HCT116 (cell line): ENCODE results near the gene NTRK3. TPM values are rescaled to one million over a fixed set of nuclear protein-coding genes. Genes with fewer than 3 reads are reported as not detected.
A peak's percentile ranks its signal among the peaks of the same experiment; 100 is the strongest.

ENCODE experiments used
- ATAC-seq: fragments of 200-7000 bp; cut with Tn5 transposase; 2 replicates; pipeline ENCODE4 v1.9.1; 2020; ENCODE audit warnings: mild to moderate bottlenecking, moderate library complexity
- BruUV-seq: library from RNA; stranded (reverse); fragments of 400-500 nt; replicated peaks from 2 replicates; lab custom pipeline; 2021; lab: Mats Ljungman, UMichigan
- CTCF ChIA-PET: fragments of 300-600 bp; sonication (Branson Sonifier 250); formaldehyde crosslinking; loops from one replicate; lab custom pipeline; 2021; ENCODE audit warnings: antibody characterized with exemption; lab: Charles Lee
- POLR2A ChIA-PET: fragments of 300-600, 350-600 bp; sonication (Branson Sonifier 250); formaldehyde crosslinking; loops from one replicate; lab custom pipeline; 2021; ENCODE audit warnings: antibody characterized with exemption; lab: Charles Lee
- RAD21 ChIA-PET, 2 experiments: fragments of 300-600 bp; sonication (Branson Sonifier 250); formaldehyde crosslinking; loops; one replicate each; lab custom pipeline; 2023; ENCODE audit warnings: low total read pairs in 2 of 2; ENCODE audit not compliant: uncharacterized antibody in 2 of 2, unreplicated experiment in 2 of 2, low non-redundant PET in 1 of 2; lab: Charles Lee
- DNase-seq: peaks from one replicate; pipeline ENCODE4 v3.0.0-alpha.2; 2010; ENCODE audit warnings: low read depth, low spot score
- H2AFZ ChIP-seq: fragments of 200-600 bp; shearing (Covaris generic), sonication (generic); 2 replicates; pipeline ENCODE4 v1.6.1; 2017; ENCODE audit warnings: low read depth, mixed run types, mixed read lengths, antibody characterized with exemption, low read length; ENCODE audit not compliant: poor library complexity, severe bottlenecking
- H3K27ac ChIP-seq: 2 replicates; pipeline ENCODE4 v1.5.1; 2012; ENCODE audit warnings: low read depth, low read length
- H3K27me3 ChIP-seq: fragments of 200-600 bp; sonication (generic); 2 replicates; pipeline ENCODE4 v1.6.1; 2016; ENCODE audit warnings: mixed run types, low read length, mixed read lengths; ENCODE audit not compliant: insufficient read depth
- H3K36me3 ChIP-seq, 2 experiments: fragments of 200-500 bp in 1 of 2; fragments of 200-600 bp in 1 of 2; sonication (Bioruptor generic) in 1 of 2; sonication (generic) in 1 of 2; 2 replicates each; pipeline versions ENCODE4 v1.5.1 to v1.6.1; 2014 to 2016; ENCODE audit warnings: low read length in 2 of 2, inconsistent platforms in 1 of 2, mixed read lengths in 1 of 2, mixed run types in 1 of 2; ENCODE audit not compliant: insufficient read depth in 2 of 2, control insufficient read depth in 1 of 2
- H3K4me1 ChIP-seq, 2 experiments: fragments of 200-600 bp in 1 of 2; sonication (generic) in 1 of 2; 2 replicates each; pipeline versions ENCODE4 v1.5.1 to v1.6.1; 2012 to 2017; ENCODE audit warnings: low read length in 2 of 2, inconsistent platforms in 1 of 2, mild to moderate bottlenecking in 1 of 2, mixed read lengths in 1 of 2, mixed run types in 1 of 2, moderate library complexity in 1 of 2; ENCODE audit not compliant: insufficient read depth in 2 of 2, control insufficient read depth in 1 of 2
- H3K4me2 ChIP-seq: fragments of 200-600 bp; sonication (generic); 2 replicates; pipeline ENCODE4 v1.6.1; 2017; ENCODE audit warnings: mixed run types, low read length, mixed read lengths
- H3K4me3 ChIP-seq, 2 experiments: fragments of 200-600 bp in 1 of 2; sonication (generic) in 1 of 2; replicated peaks in 1 of 2; 2 replicates each; pipeline ENCODE4 v1.5.1; 2011 to 2016; ENCODE audit warnings: low read length in 2 of 2, control low read depth in 1 of 2, low read depth in 1 of 2, mild to moderate bottlenecking in 1 of 2, mixed read lengths in 1 of 2, mixed run types in 1 of 2
- H3K79me2 ChIP-seq: fragments of 200-600 bp; sonication (generic); 2 replicates; pipeline ENCODE4 v1.6.1; 2017; ENCODE audit warnings: mild to moderate bottlenecking, mixed run types, low read length, moderate library complexity, mixed read lengths; ENCODE audit not compliant: insufficient read depth
- H3K9ac ChIP-seq: fragments of 200-600 bp; sonication (generic); 2 replicates; pipeline ENCODE4 v1.6.1; 2016; ENCODE audit warnings: low read length, mixed read lengths
- H3K9me2 ChIP-seq: fragments of 200-600 bp; sonication (generic), shearing (Covaris generic); 2 replicates; pipeline ENCODE4 v1.6.1; 2017; ENCODE audit warnings: mixed run types, mild to moderate bottlenecking, moderate library complexity; ENCODE audit not compliant: insufficient read depth
- H3K9me3 ChIP-seq, 2 experiments: fragments of 200-500 bp in 1 of 2; fragments of 200-600 bp in 1 of 2; sonication (Bioruptor generic) in 1 of 2; sonication (generic) in 1 of 2; 2 replicates each; pipeline ENCODE4 v1.6.1; 2014 to 2017; ENCODE audit warnings: low read length in 2 of 2, mixed read lengths in 2 of 2, inconsistent platforms in 1 of 2, low read depth in 1 of 2, mild to moderate bottlenecking in 1 of 2, mixed run types in 1 of 2, moderate library complexity in 1 of 2; ENCODE audit not compliant: control insufficient read depth in 1 of 2, insufficient read depth in 1 of 2
- H4K20me1 ChIP-seq: fragments of 200-600 bp; sonication (generic), shearing (Covaris generic); 2 replicates; pipeline ENCODE4 v1.6.1; 2017; ENCODE audit warnings: mixed run types, mild to moderate bottlenecking, moderate library complexity; ENCODE audit not compliant: insufficient read depth
- ATF3 ChIP-seq: IDR thresholded peaks from 2 replicates; pipeline ENCODE4 v1.6.1; 2012
- CTCF ChIP-seq, 3 experiments: fragments of 200-600 bp in 1 of 3; sonication (generic) in 1 of 3; IDR thresholded peaks in 2 of 3; conservative IDR thresholded peaks in 1 of 3; 2 replicates each; pipeline ENCODE4 v1.5.1; 2012 to 2017; ENCODE audit warnings: low read depth in 2 of 3, low read length in 2 of 3, antibody characterized with exemption in 1 of 3, borderline replicate concordance in 1 of 3, control low read depth in 1 of 3, mild to moderate bottlenecking in 1 of 3, mixed read lengths in 1 of 3, mixed run types in 1 of 3, moderate library complexity in 1 of 3; ENCODE audit not compliant: insufficient read depth in 1 of 3
- EGR1 ChIP-seq: IDR thresholded peaks from 2 replicates; pipeline ENCODE4 v1.6.1; 2012; ENCODE audit warnings: low read depth
- FOSL1 ChIP-seq: IDR thresholded peaks from 2 replicates; pipeline ENCODE4 v1.6.1; 2012; ENCODE audit warnings: low read depth
- POLR2AphosphoS5 ChIP-seq: IDR thresholded peaks from 2 replicates; pipeline ENCODE4 v1.6.1; 2011; ENCODE audit warnings: mild to moderate bottlenecking, low read depth, low read length, moderate library complexity
- SP1 ChIP-seq: IDR thresholded peaks from 2 replicates; pipeline ENCODE4 v1.6.1; 2012; ENCODE audit warnings: low read depth
- SRF ChIP-seq: IDR thresholded peaks from 2 replicates; pipeline ENCODE4 v1.6.1; 2012; ENCODE audit warnings: low read depth
- ZNF274 ChIP-seq: fragments of 200-500 bp; sonication (Bioruptor generic); IDR thresholded peaks from 2 replicates; pipeline ENCODE4 v1.6.1; 2014; ENCODE audit warnings: mild to moderate bottlenecking, low read depth, low read length, inconsistent platforms
- intact Hi-C: fragments of 100-400 bp; cut with micrococcal nuclease; formaldehyde crosslinking; loops from 2 replicates; pipeline ENCODE4 v1.10.0; 2022
- total RNA-seq: library from RNA; stranded (reverse); gene quantifications from one replicate; pipeline ENCODE4 v1.2.1, GENCODE V29; 2021; ENCODE audit not compliant: unreplicated experiment
- TF ChIP-seq, protein P1 (sequence below): IDR thresholded peaks from 2 replicates; pipeline ENCODE4 v1.6.1; 2012
- TF ChIP-seq, protein P2 (sequence below): IDR thresholded peaks from 2 replicates; pipeline ENCODE4 v1.6.1; 2012; ENCODE audit warnings: low read depth

Gene NTRK3
- total RNA-seq, 1 experiment from 2014 or later: not detected

GRCh38 chr15:88241060-88241459 is 15.5 kb downstream of the NTRK3 start:
- no peak overlapping the region for H3K4me3 ChIP-seq
- H3K4me1 ChIP-seq: no peaks in the 10 kb centered on the region
- no peak for DNase-seq
- H3K9me3 ChIP-seq: no peaks in the 10 kb centered on the region
- ChIA-PET CTCF (no interaction called here), RAD21 (no interaction called here), POLR2A (no interaction called here)
- intact Hi-C loops: loop anchor here (10.0 kb wide), 1 partner anchor 594 kb away; no protein-coding TSS in a partner anchor
- ATAC-seq: peak; percentile 45; the same call in 1 of the 2 replicates
- H3K4me2 ChIP-seq: no peak overlapping the region
- no peaks in the 10 kb centered on the region for H3K9me2 ChIP-seq
- no peaks in the 10 kb centered on the region for H3K36me3 ChIP-seq
- H3K79me2 ChIP-seq: no peaks in the 10 kb centered on the region
- H2AFZ ChIP-seq: no peak overlapping the region
- TF ChIP-seq CTCF (IDR thresholded peaks at IDR 0.05 in 2 of 3, conservative IDR thresholded peaks at IDR 0.05 in 1 of 3; ENCODE audit: borderline replicate concordance in 1 of 3, insufficient read depth in 1 of 3, low read depth in 2 of 3, low read length in 2 of 3) (peak in 1 of 3 experiments; percentile 39; a peak in 2 of 6 replicates), ZNF274 (no peak)
- H3K9ac ChIP-seq: no peak overlapping the region
- H3K27ac ChIP-seq: no peak overlapping the region
- no peaks in the 10 kb centered on the region; the same call in 1 of the 2 replicates for H3K27me3 ChIP-seq
- BruUV-seq: no TSS peak
- H4K20me1 ChIP-seq: no peaks in the 10 kb centered on the region

DNA sequence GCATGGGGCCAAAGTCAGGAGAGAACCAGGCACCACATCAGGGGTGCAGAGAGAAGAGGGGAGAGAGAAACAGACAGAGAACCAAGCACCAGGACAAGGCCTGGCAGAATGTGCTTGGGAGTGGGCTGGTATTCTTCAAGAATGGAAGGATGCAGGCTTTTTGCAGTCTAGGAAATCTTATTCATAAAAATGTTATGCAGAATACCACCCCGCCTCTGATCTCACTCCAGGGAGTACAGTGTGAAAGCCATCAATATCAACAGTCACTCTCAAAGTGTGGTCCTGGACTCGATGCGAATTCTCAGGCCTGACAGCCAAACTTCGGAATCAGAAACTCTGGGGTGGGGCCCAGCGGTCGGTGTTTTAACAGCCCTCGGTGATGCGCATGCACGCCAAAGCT is 16.9 kb downstream of the NTRK3 start:
- no peak overlapping the region for H2AFZ ChIP-seq
- intact Hi-C loops: no loop called here
- no peaks in the 10 kb centered on the region for H3K9me2 ChIP-seq
- ChIA-PET POLR2A (interaction anchor here (1.0 kb wide), 1 partner anchor 211 kb away, joined by 4 read pairs; no protein-coding TSS in a partner anchor), CTCF (no interaction called here), RAD21 (no interaction called here)
- no peaks in the 10 kb centered on the region for H3K9me3 ChIP-seq
- no peaks in the 10 kb centered on the region for H3K36me3 ChIP-seq
- no peak overlapping the region for H3K4me2 ChIP-seq
- H4K20me1 ChIP-seq: no peaks in the 10 kb centered on the region
- no peaks in the 10 kb centered on the region for H3K79me2 ChIP-seq
- DNase-seq (no peak), ATAC-seq (no peak)
- no peak overlapping the region for H3K9ac ChIP-seq
- no peak overlapping the region for H3K4me3 ChIP-seq
- no TSS peak for BruUV-seq
- TF ChIP-seq FOSL1: no peak
- no peak for TF ChIP-seq ZNF274
- TF ChIP-seq ATF3: no peak
- TF ChIP-seq, protein P1, sequence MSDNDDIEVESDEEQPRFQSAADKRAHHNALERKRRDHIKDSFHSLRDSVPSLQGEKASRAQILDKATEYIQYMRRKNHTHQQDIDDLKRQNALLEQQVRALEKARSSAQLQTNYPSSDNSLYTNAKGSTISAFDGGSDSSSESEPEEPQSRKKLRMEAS: no peak
- TF ChIP-seq EGR1: no peak
- TF ChIP-seq POLR2AphosphoS5: no peak
- TF ChIP-seq SP1: no peak
- TF ChIP-seq SRF: no peak
- TF ChIP-seq, protein P2, sequence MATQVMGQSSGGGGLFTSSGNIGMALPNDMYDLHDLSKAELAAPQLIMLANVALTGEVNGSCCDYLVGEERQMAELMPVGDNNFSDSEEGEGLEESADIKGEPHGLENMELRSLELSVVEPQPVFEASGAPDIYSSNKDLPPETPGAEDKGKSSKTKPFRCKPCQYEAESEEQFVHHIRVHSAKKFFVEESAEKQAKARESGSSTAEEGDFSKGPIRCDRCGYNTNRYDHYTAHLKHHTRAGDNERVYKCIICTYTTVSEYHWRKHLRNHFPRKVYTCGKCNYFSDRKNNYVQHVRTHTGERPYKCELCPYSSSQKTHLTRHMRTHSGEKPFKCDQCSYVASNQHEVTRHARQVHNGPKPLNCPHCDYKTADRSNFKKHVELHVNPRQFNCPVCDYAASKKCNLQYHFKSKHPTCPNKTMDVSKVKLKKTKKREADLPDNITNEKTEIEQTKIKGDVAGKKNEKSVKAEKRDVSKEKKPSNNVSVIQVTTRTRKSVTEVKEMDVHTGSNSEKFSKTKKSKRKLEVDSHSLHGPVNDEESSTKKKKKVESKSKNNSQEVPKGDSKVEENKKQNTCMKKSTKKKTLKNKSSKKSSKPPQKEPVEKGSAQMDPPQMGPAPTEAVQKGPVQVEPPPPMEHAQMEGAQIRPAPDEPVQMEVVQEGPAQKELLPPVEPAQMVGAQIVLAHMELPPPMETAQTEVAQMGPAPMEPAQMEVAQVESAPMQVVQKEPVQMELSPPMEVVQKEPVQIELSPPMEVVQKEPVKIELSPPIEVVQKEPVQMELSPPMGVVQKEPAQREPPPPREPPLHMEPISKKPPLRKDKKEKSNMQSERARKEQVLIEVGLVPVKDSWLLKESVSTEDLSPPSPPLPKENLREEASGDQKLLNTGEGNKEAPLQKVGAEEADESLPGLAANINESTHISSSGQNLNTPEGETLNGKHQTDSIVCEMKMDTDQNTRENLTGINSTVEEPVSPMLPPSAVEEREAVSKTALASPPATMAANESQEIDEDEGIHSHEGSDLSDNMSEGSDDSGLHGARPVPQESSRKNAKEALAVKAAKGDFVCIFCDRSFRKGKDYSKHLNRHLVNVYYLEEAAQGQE: no peak
- H3K27me3 ChIP-seq: no peaks in the 10 kb centered on the region; the same call in 1 of the 2 replicates
- H3K27ac ChIP-seq: no peak overlapping the region
- no peaks in the 10 kb centered on the region for H3K4me1 ChIP-seq
